IPS-18c (cell line): ENCODE data around the gene MMP24.

Source experiments
- H3K4me3 ChIP-seq: 2 replicates; pipeline ENCODE4 v1.7.0; 2013; ENCODE audit warnings: low read depth, mild to moderate bottlenecking, low read length, moderate library complexity; ENCODE audit not compliant: insufficient read depth
- H3K9me3 ChIP-seq: one replicate; pipeline ENCODE4 v1.6.1; 2013; ENCODE audit warnings: mild to moderate bottlenecking, low read length, moderate library complexity; ENCODE audit not compliant: control insufficient read depth, insufficient read depth

Gene MMP24

GRCh38 chr20:35295058-35295457 is 68.6 kb downstream of the MMP24 start:
- H3K9me3 ChIP-seq: peaks cover 2% of the 10 kb centered on the region

GRCh38 chr20:35295674-35296073 is 69.2 kb downstream of the MMP24 start:
- Histone ChIP-seq H3K4me3 (no peak overlapping the region), H3K9me3 (peaks cover 2% of the 10 kb centered on the region)

More at GRCh38 chr20:35295058-35295457, 68.6 kb downstream of the MMP24 start:
- no peak overlapping the region for H3K4me3 ChIP-seq

- Histone ChIP-seq H3K4me3 (no peak overlapping the region), H3K9me3 (peaks cover 2% of the 10 kb centered on the region)
Observed at GRCh38 chr20:35296101-35296554, 69.6 kb downstream of the MMP24 start.

GRCh38 chr20:35297155-35297554 is 70.7 kb downstream of the MMP24 start:
- H3K4me3 ChIP-seq: no peak overlapping the region
- peaks cover 1% of the 10 kb centered on the region for H3K9me3 ChIP-seq

- H3K9me3 ChIP-seq: no peaks in the 10 kb centered on the region
- no peak overlapping the region for H3K4me3 ChIP-seq
Observed at GRCh38 chr20:35297740-35298139, 71.2 kb downstream of the MMP24 start.

- H3K9me3 ChIP-seq: no peaks in the 10 kb centered on the region
- no peak overlapping the region for H3K4me3 ChIP-seq
Observed at GRCh38 chr20:35298264-35298663, 71.8 kb downstream of the MMP24 start.

- H3K4me3 ChIP-seq: no peak overlapping the region
- H3K9me3 ChIP-seq: no peaks in the 10 kb centered on the region
Observed at GRCh38 chr20:35299780-35300179, 73.3 kb downstream of the MMP24 start.

- H3K9me3 ChIP-seq: no peaks in the 10 kb centered on the region
- no peak overlapping the region for H3K4me3 ChIP-seq
Observed at GRCh38 chr20:35300469-35301262, 74.2 kb downstream of the MMP24 start.

GRCh38 chr20:35301426-35301825 is 74.9 kb downstream of the MMP24 start:
- H3K9me3 ChIP-seq: no peaks in the 10 kb centered on the region
- H3K4me3 ChIP-seq: no peak overlapping the region

GRCh38 chr20:35302421-35303335 is 76.2 kb downstream of the MMP24 start:
- Histone ChIP-seq H3K9me3 (no peaks in the 10 kb centered on the region), H3K4me3 (no peak overlapping the region)

GRCh38 chr20:35303382-35303734 is 76.9 kb downstream of the MMP24 start:
- no peaks in the 10 kb centered on the region for H3K9me3 ChIP-seq
- H3K4me3 ChIP-seq: no peak overlapping the region

- Histone ChIP-seq H3K4me3 (no peak overlapping the region), H3K9me3 (no peaks in the 10 kb centered on the region)
Observed at GRCh38 chr20:35303735-35304491, 77.4 kb downstream of the MMP24 start.

GRCh38 chr20:35304956-35305355 is 78.5 kb downstream of the MMP24 start:
- H3K4me3 ChIP-seq: no peak overlapping the region

GRCh38 chr20:35305682-35306556 is 79.4 kb downstream of the MMP24 start:
- H3K4me3 ChIP-seq: no peak overlapping the region
- H3K9me3 ChIP-seq: no peaks in the 10 kb centered on the region

More at GRCh38 chr20:35304956-35305355, 78.5 kb downstream of the MMP24 start:
- H3K9me3 ChIP-seq: no peaks in the 10 kb centered on the region

- H3K4me3 ChIP-seq: no peak overlapping the region
- no peaks in the 10 kb centered on the region for H3K9me3 ChIP-seq
Observed at GRCh38 chr20:35306931-35307517, 80.5 kb downstream of the MMP24 start.
